ENCODE results near the gene ITPKB.
A peak's percentile ranks its signal among the peaks of the same experiment; 100 is the strongest.

Gene ITPKB

GRCh38 chr1:226668173-226668560 is 70.9 kb downstream of the ITPKB start:
- no peak for DNase-seq (ENCODE audit: low read depth in 1 of 2, low spot score in 1 of 2)

GRCh38 chr1:226666692-226667091 is 72.4 kb downstream of the ITPKB start:
- no peak for DNase-seq (ENCODE audit: low read depth in 1 of 2, low spot score in 1 of 2)

- no peak for DNase-seq (ENCODE audit: low read depth in 1 of 2, low spot score in 1 of 2)
These were observed 72.9 kb downstream of the ITPKB start for GRCh38 chr1:226666164-226666506.

GRCh38 chr1:226665505-226666163 is 73.4 kb downstream of the ITPKB start:
- no peak for DNase-seq (ENCODE audit: low read depth in 1 of 2, low spot score in 1 of 2)

- DNase-seq (ENCODE audit: low read depth in 1 of 2, low spot score in 1 of 2): no peak
These were observed 74.5 kb downstream of the ITPKB start for GRCh38 chr1:226664413-226665101.

- DNase-seq (ENCODE audit: low read depth in 1 of 2, low spot score in 1 of 2): no peak
These were observed 75.8 kb downstream of the ITPKB start for GRCh38 chr1:226663327-226663704.

GRCh38 chr1:226662642-226663326 is 76.3 kb downstream of the ITPKB start:
- DNase-seq (ENCODE audit: low read depth in 1 of 2, low spot score in 1 of 2): peak; percentile 60 to 67

GRCh38 chr1:226661965-226662364 is 77.1 kb downstream of the ITPKB start:
- no peak for DNase-seq (ENCODE audit: low read depth in 1 of 2, low spot score in 1 of 2)

- no peak for DNase-seq (ENCODE audit: low read depth in 1 of 2, low spot score in 1 of 2)
These were observed 77.8 kb downstream of the ITPKB start for GRCh38 chr1:226661271-226661670.

- no peak for DNase-seq (ENCODE audit: low read depth in 1 of 2, low spot score in 1 of 2)
These were observed 78.5 kb downstream of the ITPKB start for GRCh38 chr1:226660410-226661182.

GRCh38 chr1:226659641-226660040 is 79.4 kb downstream of the ITPKB start:
- DNase-seq (ENCODE audit: low read depth in 1 of 2, low spot score in 1 of 2): no peak

GRCh38 chr1:226659136-226659535 is 79.9 kb downstream of the ITPKB start:
- DNase-seq (ENCODE audit: low read depth in 1 of 2, low spot score in 1 of 2): no peak

- no peak for DNase-seq (ENCODE audit: low read depth in 1 of 2, low spot score in 1 of 2)
These were observed 80.4 kb downstream of the ITPKB start for GRCh38 chr1:226658546-226659125.

- DNase-seq (ENCODE audit: low read depth in 1 of 2, low spot score in 1 of 2): no peak
These were observed 81.1 kb downstream of the ITPKB start for GRCh38 chr1:226657895-226658545.

GRCh38 chr1:226656601-226657277 is 82.3 kb downstream of the ITPKB start:
- no peak for DNase-seq (ENCODE audit: low read depth in 1 of 2, low spot score in 1 of 2)

GRCh38 chr1:226656201-226656600 is 82.9 kb downstream of the ITPKB start:
- no peak for DNase-seq (ENCODE audit: low read depth in 1 of 2, low spot score in 1 of 2)

GRCh38 chr1:226655251-226656163 is 83.6 kb downstream of the ITPKB start:
- no peak for DNase-seq (ENCODE audit: low read depth in 1 of 2, low spot score in 1 of 2)

- DNase-seq (ENCODE audit: low read depth in 1 of 2, low spot score in 1 of 2): no peak
These were observed 84.4 kb downstream of the ITPKB start for GRCh38 chr1:226654668-226655055.

GRCh38 chr1:226654046-226654667 is 84.9 kb downstream of the ITPKB start:
- no peak for DNase-seq (ENCODE audit: low read depth in 1 of 2, low spot score in 1 of 2)
